KOPT-K1 (cell line): Measurements from ENCODE around the gene TAF1.
"Not testable (repeated sequence)": the region's sequence is repeated elsewhere in the genome, so short reads cannot be mapped to it uniquely, and the experiment has no call there.

Experiments used
- H3K27ac ChIP-seq: fragments of 200-600 bp; sonication (generic); 2 replicates; pipeline ENCODE4 v1.5.1; 2016; ENCODE audit warnings: antibody characterized with exemption, mild to moderate bottlenecking, low read depth, low read length; ENCODE audit not compliant: poor library complexity, severe bottlenecking
- H3K36me3 ChIP-seq: fragments of 200-600 bp; sonication (generic); 2 replicates; pipeline ENCODE4 v1.5.1; 2017; ENCODE audit warnings: antibody characterized with exemption, mild to moderate bottlenecking, low read length, moderate library complexity; ENCODE audit not compliant: insufficient read depth
- H3K9me3 ChIP-seq: fragments of 200-600 bp; sonication (generic); 2 replicates; pipeline ENCODE4 v1.5.1; 2017; ENCODE audit warnings: antibody characterized with exemption, low read length, mild to moderate bottlenecking; ENCODE audit not compliant: insufficient read depth, poor library complexity, severe bottlenecking

TAF1 gene

GRCh38 chrX:71365875-71366673 is at the start of gene TAF1:
TAF1 (plus strand) TSS chrX:71366357; CDS start chrX:71366375, 18 bp downstream.
- Histone ChIP-seq H3K9me3 (no peaks in the 10 kb centered on the region), H3K27ac (peak within 1 kb of the TSS; percentile 96), H3K36me3 (peaks cover 27% of the 10 kb centered on the region)

DNA sequence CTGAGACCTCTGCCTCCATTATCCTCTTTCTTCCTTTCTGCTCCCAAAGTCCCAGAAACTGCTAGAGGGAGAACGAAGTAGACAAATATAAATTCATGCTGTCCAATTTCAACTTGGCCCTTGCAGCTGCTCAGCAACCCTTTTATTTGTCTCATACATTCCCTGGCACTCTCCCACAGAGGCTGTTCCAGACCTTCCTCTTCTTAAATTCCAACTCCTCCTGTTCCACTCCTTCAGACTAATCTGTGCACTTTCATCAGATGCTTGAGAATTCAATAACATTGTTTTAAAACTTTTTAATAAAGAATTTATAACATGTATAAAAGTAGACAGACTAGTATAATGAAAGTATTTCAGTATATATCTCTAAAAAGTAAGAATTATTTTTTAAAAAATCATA is 49.2 kb upstream of the TAF1 start:
- H3K36me3 ChIP-seq = not testable (repeated sequence)

GRCh38 chrX:71320126-71320525 is 46.0 kb upstream of the TAF1 start:
- H3K36me3 ChIP-seq = peaks cover 12% of the 10 kb centered on the region; the same call in 1 of the 2 replicates
- no peak overlapping the region for H3K27ac ChIP-seq
- H3K9me3 ChIP-seq = no peaks in the 10 kb centered on the region

More for the DNA sequence above, 49.2 kb upstream of the TAF1 start:
- not testable (repeated sequence) for H3K9me3 ChIP-seq, H3K27ac ChIP-seq

GRCh38 chrX:71321731-71322130 is 44.4 kb upstream of the TAF1 start:
- H3K9me3 ChIP-seq = peaks cover 5% of the 10 kb centered on the region
- no peak overlapping the region for H3K27ac ChIP-seq
- peaks cover 12% of the 10 kb centered on the region; the same call in 1 of the 2 replicates for H3K36me3 ChIP-seq

DNA sequence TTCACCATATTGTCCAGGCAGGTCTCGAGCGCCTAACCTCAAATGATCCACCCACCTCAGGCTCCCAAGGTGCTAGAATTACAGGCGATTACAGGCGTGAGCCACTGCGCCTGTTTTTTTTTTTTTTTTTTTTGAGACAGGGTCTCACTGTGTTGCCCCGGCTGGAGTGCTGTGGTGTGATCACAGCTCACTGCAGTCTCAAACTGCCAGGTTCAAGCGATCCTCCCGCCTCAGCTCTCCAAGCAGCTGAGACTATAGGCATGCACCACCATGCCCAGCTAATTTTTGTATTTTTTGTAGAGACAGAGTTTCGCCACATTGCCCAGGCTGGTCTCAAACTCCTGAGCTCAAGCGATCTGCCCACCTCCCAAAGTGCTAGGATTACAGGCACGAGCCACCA is 41.7 kb upstream of the TAF1 start:
- not testable (repeated sequence) for H3K27ac ChIP-seq, H3K9me3 ChIP-seq
- H3K36me3 ChIP-seq = peaks cover 12% of the 10 kb centered on the region; the same call in 1 of the 2 replicates

DNA sequence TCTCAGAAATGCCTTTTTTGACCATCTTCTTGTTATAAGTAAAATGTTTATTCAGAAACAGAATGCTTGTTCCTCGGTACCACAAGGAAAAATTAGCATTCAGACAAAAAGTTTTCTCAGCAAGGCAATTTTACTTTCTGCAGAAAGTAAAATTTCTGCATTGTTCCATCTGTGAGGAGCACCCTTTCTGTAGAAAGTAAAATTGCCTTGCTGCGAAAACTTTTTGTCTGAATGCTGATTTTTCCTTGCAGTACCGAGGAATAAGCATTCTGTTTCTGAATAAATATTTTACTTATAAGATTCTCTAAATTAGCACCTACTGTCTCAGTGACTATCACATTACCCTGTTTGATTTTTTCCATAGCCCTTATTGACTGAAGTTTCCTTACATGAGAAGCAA is 39.8 kb upstream of the TAF1 start:
- Histone ChIP-seq H3K27ac (no peak overlapping the region), H3K9me3 (peaks cover 5% of the 10 kb centered on the region), H3K36me3 (peaks cover 7% of the 10 kb centered on the region; the same call in 1 of the 2 replicates)

DNA sequence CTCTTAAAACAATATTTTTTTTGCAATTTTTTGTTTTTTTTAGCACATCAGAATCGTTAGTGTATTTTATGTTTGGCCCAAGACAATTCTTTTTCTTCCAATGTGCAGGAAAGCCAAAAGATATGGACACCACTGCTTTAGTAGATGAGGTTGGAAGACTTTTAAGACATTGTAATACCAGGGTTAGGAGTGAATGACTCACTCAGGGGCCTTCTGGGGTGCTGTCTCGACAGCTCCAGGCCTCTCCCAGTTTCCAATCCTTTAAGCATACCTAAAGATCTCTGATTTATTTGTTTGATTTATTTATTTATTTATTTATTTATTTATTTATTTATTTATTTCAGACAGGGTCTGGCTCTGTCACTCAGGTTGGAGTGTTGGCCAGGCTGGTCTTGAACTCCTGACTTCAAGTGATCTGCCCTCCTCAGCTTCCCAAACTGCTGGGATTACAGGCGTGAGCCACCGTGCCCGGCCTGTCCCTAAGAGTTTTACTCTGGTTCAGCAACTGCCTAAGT is 16.9 kb upstream of the TAF1 start:
- not testable (repeated sequence) for H3K36me3 ChIP-seq, H3K9me3 ChIP-seq, H3K27ac ChIP-seq

DNA sequence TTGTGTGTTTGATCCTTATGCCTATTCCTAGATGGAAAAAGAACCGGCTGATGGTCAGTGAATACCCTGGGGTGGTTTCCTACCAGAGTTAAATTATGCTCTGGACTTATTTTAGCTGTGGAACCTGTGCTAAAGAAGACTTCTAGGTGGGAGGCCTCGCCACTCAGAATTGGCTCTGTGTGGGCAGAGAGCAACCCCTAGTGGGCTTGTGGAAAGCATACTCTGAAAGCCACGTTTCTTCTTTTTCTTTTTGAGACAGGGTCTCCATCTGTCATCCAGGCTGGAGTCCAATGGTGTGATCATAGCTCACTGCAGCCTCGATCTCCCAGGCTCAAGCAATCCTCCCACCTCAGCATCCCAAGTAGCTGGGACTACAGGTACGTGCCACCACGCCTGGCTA is 16.3 kb upstream of the TAF1 start:
- H3K27ac ChIP-seq, H3K9me3 ChIP-seq, H3K36me3 ChIP-seq: not testable (repeated sequence)

GRCh38 chrX:71352439-71352838 is 13.7 kb upstream of the TAF1 start:
- not testable (repeated sequence) for H3K9me3 ChIP-seq, H3K36me3 ChIP-seq, H3K27ac ChIP-seq

GRCh38 chrX:71364221-71364620 is 1.9 kb upstream of the TAF1 start:
- Histone ChIP-seq H3K9me3 (no peaks in the 10 kb centered on the region), H3K36me3 (peaks cover 11% of the 10 kb centered on the region), H3K27ac (no peak overlapping the region)

DNA sequence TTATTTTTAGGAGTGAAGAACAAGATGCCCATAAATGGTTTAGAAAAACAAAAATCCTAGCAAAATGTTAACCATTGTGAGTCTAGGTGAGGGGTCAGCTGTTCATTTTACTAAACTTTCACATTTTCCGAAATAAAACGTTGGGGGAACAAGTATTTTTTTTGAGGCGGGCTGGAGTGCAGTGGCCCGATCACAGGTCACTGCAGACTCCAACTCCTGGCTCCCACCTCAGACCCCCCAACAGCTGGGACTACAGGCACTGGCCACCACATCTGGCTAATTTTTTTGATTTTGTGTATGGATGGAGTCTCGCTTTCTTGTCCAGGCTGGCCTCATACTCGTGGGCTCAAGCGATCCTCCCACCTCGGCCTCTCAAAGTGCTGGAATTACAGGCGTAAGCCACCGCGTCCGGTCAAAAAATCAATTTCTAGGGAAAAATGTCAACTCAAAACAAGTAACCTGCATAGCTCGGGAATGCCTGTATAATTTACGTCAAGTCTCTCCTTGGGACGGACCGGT is 742 bp upstream of the TAF1 start:
- peak overlapping the region; percentile 96 for H3K27ac ChIP-seq
- peaks cover 21% of the 10 kb centered on the region for H3K36me3 ChIP-seq
- no peaks in the 10 kb centered on the region for H3K9me3 ChIP-seq

DNA sequence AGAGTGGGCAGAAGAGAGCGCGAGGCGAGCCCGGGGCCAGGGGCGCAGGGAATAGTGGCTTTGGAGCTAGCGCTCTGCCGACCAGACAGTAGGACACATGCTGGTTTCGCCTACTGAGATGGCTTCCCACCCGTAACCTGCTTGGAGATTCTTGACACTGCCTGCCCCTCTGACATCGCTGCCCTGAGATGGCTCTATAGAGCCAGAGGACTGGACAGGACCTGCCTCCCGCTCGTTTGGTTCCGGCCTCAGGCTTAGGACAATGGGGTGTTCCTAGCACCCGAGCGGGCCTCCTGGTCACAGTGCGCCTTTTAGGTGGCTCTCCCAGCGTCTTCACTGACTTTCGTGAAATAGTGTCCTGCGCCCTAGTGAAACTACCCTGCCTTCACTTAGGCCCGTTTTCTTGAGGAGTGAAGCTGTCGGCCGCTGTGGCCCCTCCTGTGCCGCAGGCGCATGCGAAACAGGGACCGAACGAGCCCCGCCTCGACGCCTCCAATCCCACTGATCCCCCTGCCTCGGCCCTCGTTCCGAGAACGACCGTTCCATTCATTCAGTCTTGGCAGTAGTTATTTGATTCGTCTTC is 608 bp downstream of the TAF1 start:
- Histone ChIP-seq H3K9me3 (no peaks in the 10 kb centered on the region), H3K36me3 (peaks cover 34% of the 10 kb centered on the region), H3K27ac (peak overlapping the region; percentile 96)

- Histone ChIP-seq H3K36me3 (peaks cover 41% of the 10 kb centered on the region), H3K9me3 (no peaks in the 10 kb centered on the region), H3K27ac (peak overlapping the region; percentile 96)
Observed at GRCh38 chrX:71367396-71367795, 1.2 kb downstream of the TAF1 start.

- Histone ChIP-seq H3K9me3 (no peaks in the 10 kb centered on the region), H3K36me3 (peaks cover 87% of the 10 kb centered on the region), H3K27ac (no peak overlapping the region)
Observed at GRCh38 chrX:71372388-71372787, 6.2 kb downstream of the TAF1 start.

DNA sequence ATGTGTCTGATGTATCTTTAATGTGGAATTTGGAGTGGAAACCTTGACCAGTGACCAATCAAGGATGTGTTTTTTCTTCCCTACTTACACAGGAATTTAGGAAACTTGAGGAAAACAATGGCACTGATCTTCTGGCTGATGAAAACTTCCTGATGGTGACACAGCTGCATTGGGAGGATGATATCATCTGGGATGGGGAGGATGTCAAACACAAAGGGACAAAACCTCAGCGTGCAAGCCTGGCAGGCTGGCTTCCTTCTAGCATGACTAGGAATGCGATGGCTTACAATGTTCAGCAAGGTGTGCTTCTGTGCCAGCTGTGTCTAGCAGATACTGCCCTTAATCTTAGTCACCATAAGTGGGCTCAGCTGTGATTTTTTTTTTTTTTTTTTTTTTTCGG is 12.6 kb downstream of the TAF1 start:
- peaks cover 99% of the 10 kb centered on the region for H3K36me3 ChIP-seq
- no peak overlapping the region for H3K27ac ChIP-seq
- no peaks in the 10 kb centered on the region for H3K9me3 ChIP-seq
